HG03064 (cell line): ENCODE data around the gene NTN4.
"Not testable (repeated sequence)": the region's sequence is repeated elsewhere in the genome, so short reads cannot be mapped to it uniquely, and the experiment has no call there.

Experiments used
- ATAC-seq: cut with Tn5 transposase; IDR thresholded peaks from one replicate; pipeline ENCODE4 v1.9.1; 2021; ENCODE audit warnings: low read depth; ENCODE audit not compliant: unreplicated experiment

Gene NTN4

GRCh38 chr12:95759718-95760117, 30.8 kb downstream of the NTN4 start:
- ATAC-seq, result no peak

- no peak for ATAC-seq
Measured at GRCh38 chr12:95759039-95759438, 31.5 kb downstream of the NTN4 start.

GRCh38 chr12:95756362-95756761, 34.2 kb downstream of the NTN4 start:
- ATAC-seq, result no peak

- no peak for ATAC-seq
Measured at GRCh38 chr12:95755261-95755865, 35.2 kb downstream of the NTN4 start.

GRCh38 chr12:95746062-95746461, 44.5 kb downstream of the NTN4 start:
- ATAC-seq, result not testable (repeated sequence)

- ATAC-seq, result no peak
Measured at GRCh38 chr12:95742586-95742985, 48.0 kb downstream of the NTN4 start.

GRCh38 chr12:95741635-95742034, 48.9 kb downstream of the NTN4 start:
- ATAC-seq, result no peak

- no peak for ATAC-seq
Measured at GRCh38 chr12:95740751-95741150, 49.8 kb downstream of the NTN4 start.

GRCh38 chr12:95739561-95740313, 50.8 kb downstream of the NTN4 start:
- ATAC-seq, result no peak

GRCh38 chr12:95738024-95738611, 52.4 kb downstream of the NTN4 start:
- no peak for ATAC-seq

GRCh38 chr12:95736631-95737030, 53.9 kb downstream of the NTN4 start:
- no peak for ATAC-seq

- ATAC-seq, result not testable (repeated sequence)
Measured at GRCh38 chr12:95735728-95736127, 54.8 kb downstream of the NTN4 start.

- ATAC-seq, result no peak
Measured at GRCh38 chr12:95733141-95733825, 57.3 kb downstream of the NTN4 start.

GRCh38 chr12:95731519-95731958, 59.0 kb downstream of the NTN4 start:
- ATAC-seq, result no peak

GRCh38 chr12:95730457-95730856, 60.1 kb downstream of the NTN4 start:
- no peak for ATAC-seq

GRCh38 chr12:95726903-95727302, 63.7 kb downstream of the NTN4 start:
- no peak for ATAC-seq

GRCh38 chr12:95724767-95725166, 65.8 kb downstream of the NTN4 start:
- no peak for ATAC-seq

- ATAC-seq, result no peak
Measured at GRCh38 chr12:95723693-95724384, 66.7 kb downstream of the NTN4 start.

GRCh38 chr12:95721320-95721719, 69.2 kb downstream of the NTN4 start:
- no peak for ATAC-seq

- no peak for ATAC-seq
Measured at GRCh38 chr12:95720146-95720545, 70.4 kb downstream of the NTN4 start.

- ATAC-seq, result no peak
Measured at GRCh38 chr12:95718772-95719171, 71.8 kb downstream of the NTN4 start.
